Subcutaneous adipose tissue (tissue), 4 donors: ENCODE results near the gene IPPK. TPM values are rescaled to one million over a fixed set of nuclear protein-coding genes. Genes with fewer than 3 reads are reported as not detected.

ENCODE experiments used
- CTCF ChIP-seq: fragments of 450-650 bp; IDR thresholded peaks from one replicate; pipeline ENCODE4 v1.5.1; 2016; ENCODE audit warnings: low read depth, mild to moderate bottlenecking, control low read depth, antibody characterized with exemption, moderate library complexity
- total RNA-seq, 4 donors: library from RNA; depleted of rRNA; stranded (reverse); fragments of >200 nt; gene quantifications; one replicate each; pipeline ENCODE4 v1.1.0, GENCODE V29; 2016

The IPPK gene
- total RNA-seq, 4 donors from 2014 or later, result 5.4 to 8.3 (median 7.3) TPM

DNA sequence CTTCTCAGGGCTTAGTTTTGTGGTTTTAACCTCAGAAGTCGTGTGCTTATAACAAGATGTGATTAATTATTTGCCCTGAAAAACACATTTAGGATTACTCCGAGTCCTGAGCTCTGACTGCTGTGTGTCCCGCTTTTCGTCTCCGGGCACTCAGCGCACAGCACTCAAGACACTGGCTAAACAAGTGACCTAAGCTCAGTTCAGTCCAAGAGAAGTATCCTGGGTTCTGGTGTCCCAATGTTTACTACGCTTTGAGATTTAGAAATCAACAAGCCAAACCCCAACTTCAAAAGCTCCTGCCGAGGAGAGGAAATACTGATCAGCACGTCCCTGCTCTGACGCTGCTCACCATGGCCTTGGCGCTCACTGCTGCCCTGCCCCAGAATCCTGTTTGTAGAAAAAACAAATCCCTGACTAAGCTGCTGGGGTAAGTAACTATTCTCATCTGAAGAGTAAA is 53.2 kb downstream of the IPPK start:
- no peak for TF ChIP-seq CTCF

DNA sequence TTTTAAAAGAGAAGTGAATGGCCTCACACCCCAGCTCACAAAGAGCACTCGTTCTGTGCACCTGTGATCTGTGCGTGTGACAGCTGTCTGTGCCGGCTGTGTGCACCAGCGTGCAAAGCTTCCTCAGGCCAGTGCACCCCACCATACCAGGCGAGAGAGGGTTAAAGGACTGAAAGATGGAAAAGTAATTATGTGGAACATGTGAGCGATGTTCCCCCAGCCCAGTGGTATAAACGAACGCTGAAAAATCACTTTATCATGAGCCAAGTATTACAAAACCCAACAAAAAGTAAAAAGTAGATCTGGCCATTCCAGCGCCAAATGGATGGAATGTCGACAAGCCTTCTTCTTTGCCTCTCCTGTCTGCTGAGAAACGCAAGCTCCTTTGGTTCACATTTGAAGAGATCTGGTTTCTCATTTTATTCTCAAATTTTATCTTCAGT is 53.7 kb downstream of the IPPK start:
- no peak for TF ChIP-seq CTCF

DNA sequence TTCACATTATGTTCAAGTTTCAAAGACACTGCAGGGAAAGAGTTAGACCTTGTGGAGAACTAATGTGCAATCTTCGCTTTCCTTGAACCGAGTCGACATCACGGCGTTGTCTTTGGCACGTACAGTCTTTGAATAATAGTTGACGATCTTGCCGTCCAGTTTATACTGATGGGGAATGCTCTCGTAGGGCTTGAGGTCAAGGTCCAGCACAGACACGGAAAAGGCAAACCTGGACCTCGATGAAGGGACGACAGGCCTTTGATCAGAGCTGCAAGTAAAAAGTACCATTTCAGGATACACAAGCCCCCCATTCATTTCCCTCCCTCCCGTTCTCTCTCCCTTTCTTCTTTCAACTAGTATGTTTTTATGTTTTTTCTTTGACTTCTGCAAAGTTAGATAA is 54.1 kb downstream of the IPPK start:
- no peak for TF ChIP-seq CTCF

DNA sequence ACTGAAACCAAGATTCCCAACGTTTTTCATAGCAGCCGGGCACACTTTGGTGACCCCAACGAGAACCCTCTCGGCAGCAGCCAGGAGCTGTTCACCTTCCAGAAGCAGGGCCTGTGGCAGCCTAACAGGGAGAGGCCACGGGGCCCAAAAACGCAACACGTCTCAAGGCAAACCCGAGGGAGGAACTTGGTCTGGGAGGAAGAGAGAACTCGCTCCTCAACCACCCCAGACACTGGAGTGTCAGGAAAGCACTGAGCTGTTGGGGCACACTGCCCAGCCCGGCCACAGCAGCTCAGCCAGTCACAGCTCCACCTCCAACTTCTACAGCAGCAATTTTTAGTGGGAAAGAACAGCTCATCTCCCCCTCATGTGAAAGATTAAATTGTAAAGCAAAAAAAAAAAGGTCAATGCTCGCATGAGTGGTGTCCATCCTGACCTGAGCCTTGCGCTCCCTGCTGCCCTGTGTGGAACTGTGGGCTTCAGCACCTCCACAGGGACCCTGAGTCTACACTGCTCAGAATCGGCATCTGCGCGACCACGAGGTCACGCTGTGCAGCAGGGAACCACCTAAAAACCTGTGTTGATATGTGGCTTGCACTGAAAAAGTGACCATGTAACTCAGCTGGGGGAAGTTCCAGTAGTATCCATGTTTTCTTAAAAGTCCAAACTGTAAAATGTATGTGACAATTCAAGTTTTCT is 55.0 kb downstream of the IPPK start:
- no peak for TF ChIP-seq CTCF

DNA sequence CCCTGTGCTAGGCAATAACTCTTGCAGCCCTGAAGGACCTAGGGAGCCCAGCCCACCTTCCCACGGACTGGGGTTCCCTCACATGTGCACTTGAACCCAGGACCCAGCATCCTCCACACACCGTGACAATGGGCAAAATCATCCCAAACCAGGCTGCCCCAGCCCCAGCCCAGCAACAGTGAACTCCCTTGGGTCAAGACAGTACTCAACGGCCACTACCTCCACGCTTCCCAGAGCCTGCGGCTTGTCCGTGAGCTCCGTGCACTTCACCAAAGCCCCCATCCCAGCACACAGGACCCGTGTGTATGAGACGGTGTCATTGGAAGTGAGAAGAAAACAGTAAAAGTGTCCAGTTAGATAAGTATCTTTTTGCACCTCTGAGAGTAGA is 55.8 kb downstream of the IPPK start:
- no peak for TF ChIP-seq CTCF

- no peak for TF ChIP-seq CTCF
These were observed 56.4 kb downstream of the IPPK start for GRCh38 chr9:92613268-92614122.

DNA sequence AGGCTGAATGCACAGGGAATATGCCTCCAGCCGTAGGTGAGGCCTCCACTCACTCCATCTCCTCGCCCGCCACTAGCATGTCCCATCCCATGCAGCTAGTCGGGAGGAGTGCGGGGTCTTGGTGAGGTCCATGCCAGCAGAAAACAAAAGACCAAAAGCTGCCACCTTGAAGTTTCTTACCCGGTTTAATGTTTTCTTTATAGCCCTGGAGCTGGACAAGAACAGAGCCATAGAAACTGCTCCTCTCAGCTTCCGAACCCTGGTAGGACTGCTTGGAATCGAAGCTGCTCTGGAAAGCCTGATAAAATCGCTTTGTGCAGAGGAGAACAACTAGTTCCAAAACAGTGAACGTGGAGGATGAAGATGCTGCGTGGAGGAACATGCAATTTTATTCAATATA is 57.1 kb downstream of the IPPK start:
- no peak for TF ChIP-seq CTCF
